ENCODE results near the gene ATP9A.
A peak's percentile ranks its signal among the peaks of the same experiment; 100 is the strongest.
"Not testable (repeated sequence)": the region's sequence is repeated elsewhere in the genome, so short reads cannot be mapped to it uniquely, and the experiment has no call there.

The ATP9A gene

DNA sequence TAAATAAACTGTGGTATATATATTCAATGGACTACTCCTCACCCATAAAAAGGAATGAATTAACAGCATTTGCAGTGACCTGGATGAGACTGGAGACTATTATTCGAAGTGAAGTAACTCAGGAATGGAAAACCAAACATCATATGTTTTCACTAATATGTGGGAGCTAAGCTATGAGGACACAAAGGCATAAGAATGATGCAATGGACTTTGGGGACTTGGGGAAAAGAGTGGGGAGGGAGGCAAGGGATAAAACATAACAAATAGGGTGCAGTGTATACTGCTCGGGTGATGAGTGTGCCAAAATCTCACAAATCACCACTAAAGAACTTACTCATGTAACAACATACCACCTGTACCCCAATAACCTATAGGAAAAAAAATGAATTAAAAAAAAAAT is 45.2 kb downstream of the ATP9A start:
- not testable (repeated sequence) for DNase-seq (ENCODE audit: low spot score)

DNA sequence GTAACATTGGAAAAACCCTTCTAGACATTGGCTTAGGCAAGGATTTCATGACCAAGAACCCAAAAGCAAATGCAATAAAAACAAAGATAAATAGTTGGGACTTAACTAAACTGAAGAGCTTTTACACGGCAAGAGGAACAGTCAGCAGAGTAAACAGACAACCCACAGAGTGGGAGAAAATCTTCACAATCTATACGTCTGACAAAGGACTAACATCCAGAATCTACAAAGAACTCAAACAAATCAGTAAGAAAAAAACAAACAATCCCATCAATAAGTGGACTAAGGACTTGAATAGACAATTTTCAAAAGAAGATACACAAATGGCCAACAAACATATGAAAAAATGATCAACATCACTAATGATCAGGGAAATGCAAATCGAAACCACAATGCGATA is 45.9 kb downstream of the ATP9A start:
- not testable (repeated sequence) for DNase-seq (ENCODE audit: low spot score)

DNA sequence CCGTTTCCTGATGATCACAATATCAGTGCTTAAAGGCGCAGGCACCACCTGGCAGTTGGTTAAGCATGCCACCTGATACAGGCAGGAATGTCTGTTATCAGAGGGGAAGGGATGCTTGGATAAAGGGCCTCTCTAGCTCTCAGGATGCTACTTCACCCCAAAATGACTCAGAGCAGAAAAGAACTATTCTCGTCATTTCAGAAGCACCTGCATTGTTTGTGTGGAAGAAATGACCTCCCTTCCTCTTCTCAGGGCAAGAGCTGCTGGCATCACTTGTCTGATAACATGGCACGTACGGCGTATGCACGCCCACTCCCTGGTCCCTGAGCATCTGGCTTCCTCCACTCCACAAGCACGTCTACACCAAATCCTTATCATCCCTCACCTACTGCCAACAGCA is 47.3 kb downstream of the ATP9A start:
- no peak for DNase-seq (ENCODE audit: low spot score)

DNA sequence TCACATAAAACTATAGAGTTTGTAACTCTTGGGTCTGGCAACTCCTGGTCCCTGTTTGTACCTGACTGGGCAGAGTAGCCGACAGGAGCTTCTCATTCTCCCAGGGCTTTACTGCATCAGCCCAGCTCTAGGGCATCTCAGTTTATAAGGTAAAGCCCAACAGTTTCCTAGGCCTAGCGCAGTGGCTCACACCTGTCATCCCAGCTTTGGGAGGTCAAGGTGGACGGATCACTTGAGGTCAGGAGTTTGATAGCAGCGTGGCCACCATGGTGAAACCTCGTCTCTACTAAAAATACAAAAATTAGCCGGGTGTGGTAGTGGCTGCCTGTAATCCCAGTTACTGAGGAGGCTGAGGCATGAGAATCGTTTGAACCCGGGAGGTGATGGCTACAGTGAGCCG is 47.8 kb downstream of the ATP9A start:
- DNase-seq (ENCODE audit: low spot score): no peak

DNA sequence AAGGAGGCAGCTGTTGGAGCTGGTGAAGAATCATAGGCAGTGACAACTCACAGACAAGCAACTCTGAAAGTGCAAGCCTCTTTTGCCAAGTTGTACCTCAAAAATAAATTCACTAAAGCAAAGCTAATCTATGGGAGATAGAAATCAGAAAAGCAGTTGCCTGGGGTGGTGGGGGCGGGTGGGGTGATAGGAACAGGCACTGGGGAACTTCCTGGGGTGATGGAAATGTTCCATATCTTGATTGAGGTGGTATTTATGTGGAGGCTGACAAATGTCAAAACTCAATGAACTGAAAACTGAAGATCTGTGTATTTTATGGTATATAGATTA is 52.4 kb downstream of the ATP9A start:
- no peak for DNase-seq (ENCODE audit: low spot score)

DNA sequence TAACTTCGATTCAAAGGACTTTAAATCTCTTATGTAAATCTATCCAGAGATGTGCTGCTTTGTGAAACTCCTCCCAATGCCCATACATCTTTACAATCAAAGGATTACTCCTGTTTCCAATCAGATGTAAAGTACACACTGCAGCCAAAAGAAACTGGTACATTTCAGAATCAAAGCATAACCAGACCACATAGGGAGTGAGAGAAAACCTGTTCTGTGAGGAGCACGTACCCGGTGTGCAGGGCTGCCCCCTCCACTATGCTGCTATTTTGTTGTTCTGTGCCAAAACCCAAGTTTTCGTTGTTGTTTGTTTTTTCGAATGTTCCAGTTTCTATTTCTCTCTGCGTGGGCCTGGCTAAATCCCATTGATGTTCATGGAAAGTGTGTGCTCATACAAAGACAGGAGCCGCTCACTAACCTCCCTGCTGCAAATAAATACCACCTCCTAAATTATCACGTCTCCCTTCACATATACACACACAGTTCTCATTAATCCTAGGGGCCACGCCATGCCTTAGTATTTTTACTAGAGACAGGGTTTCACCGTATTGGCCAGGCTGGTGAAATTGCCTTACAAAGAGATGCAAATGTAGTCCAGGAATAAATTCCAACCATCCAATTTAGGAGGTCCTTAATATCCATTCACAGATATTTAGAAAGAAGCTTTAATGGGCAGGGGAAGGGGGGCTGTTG is 52.9 kb downstream of the ATP9A start:
- DNase-seq (ENCODE audit: low spot score): no peak

DNA sequence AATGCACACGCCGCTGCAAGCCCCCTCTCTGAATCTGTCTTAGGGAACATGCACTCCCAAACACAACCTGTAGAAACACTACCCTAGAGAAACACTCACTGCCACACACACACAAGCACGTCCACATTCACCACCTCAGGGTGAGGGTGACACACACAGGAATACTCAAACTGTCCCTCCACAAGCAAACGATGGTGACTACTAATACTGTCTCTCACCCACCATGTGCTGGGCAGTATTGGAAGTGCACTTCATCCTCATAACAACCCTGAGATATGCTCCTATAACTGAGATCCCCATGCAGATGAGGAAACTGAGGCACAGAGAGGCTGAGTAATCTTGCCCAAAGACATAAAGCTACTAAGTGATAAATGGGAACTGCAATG is 55.0 kb downstream of the ATP9A start:
- no peak for DNase-seq (ENCODE audit: low spot score)

DNA sequence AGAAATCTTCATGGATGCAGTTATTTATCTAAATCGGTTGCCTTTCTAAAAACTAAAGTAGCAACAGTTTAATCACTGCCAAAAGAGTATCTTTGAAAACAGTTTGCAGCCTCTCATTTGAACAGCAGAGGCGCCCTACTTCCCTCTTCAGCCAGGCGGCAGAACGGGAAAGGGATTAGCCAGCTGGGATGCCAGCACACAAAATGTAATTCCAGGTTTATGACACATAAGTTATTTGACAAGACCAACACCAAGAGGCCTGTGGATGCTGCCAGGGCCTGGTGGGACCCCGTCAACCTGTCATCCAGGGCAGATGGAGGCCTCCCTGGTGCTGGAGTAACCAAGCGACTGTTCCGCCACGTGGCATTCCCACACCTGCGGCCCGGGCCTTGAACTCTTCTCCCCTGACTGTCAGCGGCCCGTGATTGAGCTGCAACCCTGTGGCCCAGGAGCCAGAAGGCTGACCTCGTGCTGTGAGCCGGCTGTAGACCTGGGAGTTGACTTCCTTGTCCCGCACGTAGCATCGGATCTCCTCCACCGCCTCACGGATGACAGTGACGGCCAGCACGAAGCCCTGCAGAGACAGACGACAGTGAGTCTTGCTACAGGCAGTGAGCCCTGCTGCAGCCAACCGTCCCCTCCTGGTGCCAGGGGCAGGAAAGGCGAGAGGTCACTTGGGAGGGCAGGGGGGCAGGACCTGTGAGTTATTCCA is 55.5 kb downstream of the ATP9A start:
- DNase-seq (ENCODE audit: low spot score): peak; percentile 16

DNA sequence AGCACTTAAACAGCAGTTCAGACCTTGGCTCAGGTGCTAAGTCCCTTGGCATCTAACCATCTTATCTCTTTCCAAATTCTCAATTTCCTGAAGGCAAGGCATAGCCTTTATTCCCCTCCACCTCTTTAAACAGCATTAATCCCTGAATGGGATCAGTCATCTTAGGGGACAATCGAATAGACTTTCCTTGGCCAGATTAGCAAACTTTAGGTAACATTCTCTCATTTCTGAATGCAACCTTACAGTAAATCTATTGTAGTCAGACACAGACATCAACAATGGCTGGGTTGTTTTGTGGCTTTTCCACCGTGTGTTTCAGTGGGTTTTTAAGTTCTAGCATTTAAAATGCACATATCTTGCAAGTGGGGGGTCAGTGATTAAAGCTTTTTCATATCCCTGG is 56.8 kb downstream of the ATP9A start:
- DNase-seq (ENCODE audit: low spot score): no peak

DNA sequence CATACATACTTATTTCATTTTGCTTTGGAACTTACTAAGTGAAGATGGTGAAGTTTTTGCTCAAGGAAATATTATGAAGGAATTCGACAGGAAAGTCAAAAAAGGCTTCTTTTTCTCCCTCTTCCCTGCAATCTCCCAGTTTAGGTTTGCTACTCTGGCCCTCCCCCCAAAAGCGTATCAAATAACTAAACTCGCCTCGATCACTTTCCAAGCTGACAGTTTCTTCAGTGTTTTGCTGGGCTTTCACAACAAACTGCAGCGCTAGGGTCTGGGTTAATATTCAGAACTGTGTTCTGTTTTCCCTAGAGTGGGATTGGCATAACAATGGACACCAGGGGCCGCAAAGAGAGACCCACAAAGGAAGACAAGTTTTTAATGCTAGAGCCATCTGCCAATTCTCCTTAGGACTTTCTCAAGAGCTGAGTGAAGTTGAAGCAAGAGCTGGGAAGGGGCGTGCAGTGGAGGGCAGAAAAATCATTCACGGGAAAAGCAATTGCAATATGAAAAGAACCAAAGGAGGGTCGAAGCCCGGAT is 57.8 kb downstream of the ATP9A start:
- DNase-seq (ENCODE audit: low spot score): no peak

DNA sequence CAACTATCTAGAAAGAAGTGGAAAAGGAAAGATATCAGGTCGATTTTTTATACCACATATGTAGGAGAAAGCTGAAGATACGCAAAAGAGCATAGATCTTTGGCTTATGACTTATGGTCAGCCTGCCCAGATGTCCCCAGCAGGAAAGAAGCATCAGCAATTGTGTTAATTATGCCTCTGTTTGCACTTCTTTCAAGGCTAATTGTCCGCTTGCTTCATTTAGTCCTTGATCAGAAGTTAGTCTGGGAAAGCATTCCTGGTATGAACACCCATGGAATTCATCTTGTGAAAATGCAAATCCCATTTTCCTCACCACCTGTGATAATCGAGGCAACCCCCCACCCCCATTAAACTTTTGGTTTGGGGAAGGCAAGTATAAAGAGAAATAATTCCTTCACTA is 62.8 kb downstream of the ATP9A start:
- no peak for DNase-seq (ENCODE audit: low spot score)

DNA sequence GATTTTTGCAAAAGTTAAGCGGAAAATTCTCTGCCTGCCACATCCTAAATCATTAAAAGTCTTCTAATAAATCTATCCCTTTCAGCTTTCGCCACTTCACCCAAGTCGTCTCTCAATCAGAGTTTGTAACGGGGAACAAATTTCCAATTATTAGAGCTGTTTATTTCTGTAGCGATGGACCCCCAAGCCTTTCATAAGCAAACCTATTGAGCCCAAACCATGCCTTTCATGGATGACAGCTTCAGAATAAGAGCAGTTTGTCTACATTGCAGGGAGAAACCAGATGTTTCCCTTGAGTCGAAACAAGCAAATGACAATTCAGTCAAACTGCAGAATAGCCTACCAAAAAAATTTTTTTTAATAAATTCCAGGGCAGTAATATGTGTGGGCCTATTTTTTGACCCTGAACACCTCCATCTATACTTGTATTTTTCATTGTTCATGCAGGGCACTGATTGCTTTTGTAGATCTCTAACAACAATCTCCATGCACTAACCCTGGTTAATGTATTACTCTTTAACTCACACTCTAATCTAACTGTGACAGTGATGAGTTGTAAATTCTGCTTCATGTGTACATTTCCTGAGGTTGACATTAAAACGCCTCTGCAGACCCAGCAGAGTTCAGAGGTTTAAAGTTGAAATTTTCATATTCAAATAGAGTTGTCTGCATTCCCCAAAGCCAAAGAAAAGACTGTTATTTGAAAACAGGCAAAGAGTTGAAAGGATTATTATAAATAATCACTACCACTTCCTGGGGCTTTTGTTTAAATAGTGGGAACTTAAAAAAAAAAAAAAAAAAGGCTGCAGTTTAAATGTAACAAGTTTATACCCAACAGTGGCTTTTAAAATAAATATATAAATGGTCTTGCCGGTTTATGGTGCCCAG is 64.5 kb downstream of the ATP9A start:
- no peak for DNase-seq (ENCODE audit: low spot score)

DNA sequence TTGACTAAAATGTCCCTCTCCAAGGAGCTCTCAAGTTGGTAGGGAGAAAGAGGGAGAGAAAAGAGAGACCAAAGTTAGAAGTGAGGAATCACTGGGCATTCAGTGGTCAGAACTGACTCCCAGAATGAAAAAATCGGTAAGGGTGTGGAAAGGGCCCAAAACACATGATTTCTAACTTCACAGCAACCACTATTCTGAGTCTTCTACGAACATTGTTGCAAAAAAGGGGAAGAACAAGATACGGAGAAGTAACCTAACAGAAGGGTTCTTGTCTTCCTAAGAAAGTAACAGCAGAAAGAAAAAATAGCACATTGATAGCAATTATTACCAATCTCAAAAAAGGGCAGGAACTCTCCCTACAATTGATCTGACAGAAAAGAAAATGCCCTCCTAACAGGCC is 65.6 kb downstream of the ATP9A start:
- DNase-seq (ENCODE audit: low spot score): no peak

DNA sequence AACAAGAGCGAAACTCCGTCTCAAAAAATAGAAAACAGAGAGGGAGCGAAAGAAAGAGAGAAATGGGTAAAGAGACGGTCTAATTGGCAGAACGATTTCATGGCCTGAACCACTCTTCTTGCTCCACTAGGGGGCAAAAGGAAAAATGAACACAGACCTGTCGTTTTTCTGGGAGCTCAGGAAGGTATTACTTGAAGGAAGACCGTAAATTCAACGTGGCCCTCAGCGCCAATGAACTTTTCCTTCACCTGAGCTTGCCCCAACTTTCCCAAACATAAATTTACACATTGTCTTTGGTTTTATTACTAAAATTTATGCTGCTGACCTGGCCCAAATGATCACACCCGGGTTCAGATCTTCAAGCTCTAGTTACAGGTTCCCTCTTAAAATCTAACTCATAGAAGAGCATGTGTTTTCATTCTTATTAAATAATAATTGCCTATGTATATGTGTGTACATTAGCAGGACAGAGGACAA is 67.3 kb downstream of the ATP9A start:
- DNase-seq (ENCODE audit: low spot score): peak; percentile 49

DNA sequence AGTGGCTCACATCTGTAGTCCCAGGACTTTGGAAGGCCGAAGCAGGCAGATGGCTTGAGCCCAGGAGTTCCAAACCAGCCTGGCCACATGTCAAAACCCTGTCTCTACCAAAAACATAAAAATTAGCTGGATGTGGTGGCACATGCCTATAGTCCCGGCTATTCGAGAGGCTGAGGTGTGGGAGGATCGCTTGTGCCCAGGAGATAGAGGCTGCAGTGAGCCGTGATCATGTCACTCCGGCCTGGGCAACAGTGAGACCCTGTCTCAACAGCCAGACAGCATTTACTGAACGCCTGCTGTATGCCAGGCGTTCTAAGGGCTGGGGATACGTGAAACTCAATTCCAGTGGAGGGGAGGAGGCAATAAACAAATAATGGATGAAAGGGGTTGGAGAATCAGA is 69.9 kb downstream of the ATP9A start:
- no peak for DNase-seq (ENCODE audit: low spot score)

DNA sequence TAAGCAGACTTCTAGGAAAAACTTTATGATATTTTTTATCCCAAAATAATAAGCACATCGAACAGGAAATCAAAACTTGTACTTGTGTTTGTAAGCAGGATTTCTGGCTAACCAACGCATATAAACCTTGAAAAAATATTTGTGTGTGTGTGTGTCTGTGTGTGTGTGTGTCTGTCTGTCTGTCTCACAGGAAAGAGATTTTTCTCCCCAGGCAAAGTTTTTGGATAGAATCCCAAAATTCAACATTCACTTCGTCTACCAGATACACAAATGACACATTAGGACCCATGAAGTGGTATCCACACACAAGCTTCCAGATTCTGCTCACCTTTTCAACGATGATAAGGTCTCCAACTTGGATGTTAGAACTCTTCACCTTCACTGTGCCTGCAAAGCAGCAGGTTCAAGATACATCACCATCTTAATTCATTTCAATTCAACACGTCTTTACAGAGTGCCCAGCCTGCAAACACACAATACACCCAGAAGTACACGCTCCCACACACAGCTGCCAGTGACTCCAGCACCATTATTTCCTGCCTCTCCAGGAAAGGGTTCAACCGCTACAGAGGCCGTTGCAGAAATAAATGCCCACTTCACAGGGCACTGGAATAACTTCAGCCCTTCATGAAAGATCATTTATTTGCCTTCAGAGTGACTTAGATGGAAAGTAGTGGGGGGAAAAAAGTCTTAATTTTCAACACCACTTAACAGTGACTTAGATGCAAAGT is 70.9 kb downstream of the ATP9A start:
- no peak for DNase-seq (ENCODE audit: low spot score)

DNA sequence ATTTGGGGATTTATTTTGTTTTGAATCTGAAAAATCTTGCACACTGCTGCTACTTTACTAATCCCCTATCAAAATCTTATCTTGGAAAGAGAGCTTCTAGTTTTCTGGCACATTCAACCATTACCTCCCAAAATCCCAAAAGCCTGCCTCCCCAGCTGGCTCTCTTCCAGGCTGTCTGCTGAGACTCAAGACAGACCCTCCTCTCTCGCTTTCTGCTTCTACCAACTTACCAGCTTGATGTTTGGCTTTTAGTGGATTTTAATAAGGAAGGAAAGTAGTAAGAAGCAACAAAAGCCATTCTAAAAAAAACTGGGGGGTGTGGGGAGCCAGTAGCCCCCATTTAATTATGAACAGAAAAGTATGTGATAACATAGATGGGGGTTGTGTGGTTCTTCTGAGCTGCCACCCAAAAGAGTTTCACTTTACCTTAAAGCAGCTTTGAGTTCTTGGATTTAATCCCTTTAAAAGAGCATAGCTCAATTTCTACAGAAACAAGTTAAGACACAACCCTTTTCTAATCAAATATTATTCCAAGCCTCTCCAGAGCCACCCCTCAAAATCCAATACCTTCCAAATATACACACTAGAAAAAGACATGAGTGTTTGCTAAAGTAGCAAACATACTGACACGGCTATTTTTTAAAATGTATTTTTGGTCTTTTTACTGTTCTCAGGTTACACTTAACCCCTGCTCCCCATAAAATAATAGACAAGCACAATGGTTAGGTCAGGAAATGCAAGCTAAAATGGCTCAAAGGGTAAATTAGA is 71.7 kb downstream of the ATP9A start:
- peak; percentile 19 for DNase-seq (ENCODE audit: low spot score)

DNA sequence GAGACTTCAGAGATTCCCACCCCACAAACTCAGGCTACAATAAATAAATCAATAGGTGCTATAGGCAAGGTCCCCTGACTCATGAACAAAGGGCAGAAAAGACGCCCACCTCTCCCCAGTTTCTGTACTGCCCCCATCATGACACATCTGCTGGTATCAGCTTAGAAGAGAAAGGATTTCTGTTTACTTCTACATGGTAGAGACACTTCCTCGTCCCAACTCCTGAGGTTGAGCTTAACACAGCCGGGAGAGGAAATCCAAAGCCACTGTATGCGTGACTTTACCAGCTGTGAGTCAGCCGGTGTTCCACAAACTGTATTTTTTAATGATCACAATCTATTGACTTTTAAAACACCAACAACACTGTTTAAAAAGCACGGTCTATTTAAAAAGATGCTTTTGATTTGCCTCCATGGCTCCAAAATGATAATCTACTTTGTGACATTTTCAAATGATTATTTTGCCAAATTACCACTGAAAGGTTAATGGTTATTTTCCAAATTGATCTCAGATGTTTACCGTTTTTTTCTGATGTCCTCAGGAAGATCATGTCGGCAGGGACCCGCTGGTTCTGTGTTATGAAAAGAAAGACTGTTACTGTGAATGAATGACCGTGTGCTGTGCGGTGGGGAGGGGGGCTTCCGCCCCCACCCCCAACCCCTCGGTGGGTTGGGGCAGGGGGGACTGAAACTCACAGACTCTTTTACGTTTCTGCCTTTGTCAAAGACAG is 72.5 kb downstream of the ATP9A start:
- peak; percentile 77 for DNase-seq (ENCODE audit: low spot score)

DNA sequence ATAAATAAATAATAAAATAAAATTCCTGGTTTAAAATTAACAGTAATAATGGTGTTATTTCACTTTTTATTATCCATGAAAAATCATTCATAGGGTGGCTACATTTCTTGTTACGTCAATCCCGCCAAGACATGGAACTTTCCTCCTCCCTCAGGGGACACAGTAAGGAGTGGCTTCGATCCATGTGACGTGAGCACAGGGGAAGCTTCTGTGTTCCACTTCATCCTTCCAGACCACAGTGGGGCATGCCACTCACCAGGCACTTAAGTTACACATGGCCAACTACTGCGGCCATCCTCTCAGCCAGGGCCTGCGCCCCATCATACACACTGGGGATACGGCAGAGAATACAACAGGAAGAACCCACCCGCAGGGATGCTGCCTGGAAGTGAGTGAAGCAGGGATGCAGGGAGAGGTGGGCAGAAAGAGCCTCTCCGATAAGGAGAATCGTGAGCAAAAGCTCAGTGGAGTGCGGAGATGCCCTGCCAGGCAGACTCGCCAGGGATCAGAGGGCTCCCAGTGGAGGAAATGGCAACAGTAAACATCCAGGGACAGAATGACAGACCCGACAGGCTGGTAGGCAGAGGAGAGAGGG is 75.3 kb downstream of the ATP9A start:
- DNase-seq (ENCODE audit: low spot score): no peak

DNA sequence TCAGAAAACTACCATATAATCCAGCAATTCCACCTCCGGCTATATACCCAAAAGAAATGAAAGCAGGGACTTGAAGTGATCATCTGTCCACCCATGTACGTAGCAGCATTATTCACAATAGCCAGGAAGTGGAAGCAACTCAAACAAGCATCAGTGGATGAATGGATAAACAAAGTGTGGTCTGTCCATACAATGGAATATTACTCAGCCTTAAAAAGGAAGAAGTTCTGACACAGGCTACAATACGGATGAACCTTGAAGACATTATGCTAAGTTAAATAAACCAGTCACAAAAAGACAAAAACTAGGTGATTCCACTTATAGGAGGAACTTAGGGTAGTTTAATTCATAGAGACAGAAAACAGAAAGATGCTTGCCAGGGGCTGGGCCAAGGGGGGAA is 76.5 kb downstream of the ATP9A start:
- no peak for DNase-seq (ENCODE audit: low spot score)

All from hepatic stellate cell (primary cell).